H1 (cell line): Measurements from ENCODE around the gene NELFB. TPM values are rescaled to one million over a fixed set of nuclear protein-coding genes. Genes with fewer than 3 reads are reported as not detected.

Experiments used
- CTCF ChIA-PET: fragments of 300-600 bp; sonication (Branson Sonifier 250); formaldehyde crosslinking; loops from one replicate; lab custom pipeline; 2021; ENCODE audit not compliant: partially characterized antibody; lab: Charles Lee
- POLR2A ChIA-PET: fragments of 300-600 bp; sonication (Branson Sonifier 250); formaldehyde crosslinking; loops from one replicate; lab custom pipeline; 2021; ENCODE audit warnings: inconsistent platforms; ENCODE audit not compliant: partially characterized antibody; lab: Charles Lee
- DNase-seq, 2 experiments: peaks; one replicate each; pipeline versions ENCODE4 v3.0.0 to v3.0.0-alpha.2; 2010 to 2022; ENCODE audit warnings: low spot score in 2 of 2, low read depth in 1 of 2, mixed read lengths in 1 of 2
- FAIRE-seq: peaks from 2 replicates; lab custom pipeline; 2011; peaks lifted over from hg19 to GRCh38; lab: Jason Lieb, UNC
- H2AFZ ChIP-seq: 2 replicates; pipeline ENCODE4 v1.8.1; 2012; ENCODE audit warnings: low read length, inconsistent platforms
- H2AK5ac ChIP-seq: 2 replicates; pipeline ENCODE4 v1.6.1; 2013; ENCODE audit warnings: low read depth, low read length
- H2BK120ac ChIP-seq: replicated peaks from 2 replicates; pipeline ENCODE3; 2013; ENCODE audit warnings: low read depth, low read length, inconsistent platforms
- H2BK12ac ChIP-seq: 2 replicates; pipeline ENCODE4 v1.6.1; 2013; ENCODE audit warnings: low read depth, low read length
- H2BK15ac ChIP-seq: 2 replicates; pipeline ENCODE4 v1.6.1; 2013; ENCODE audit warnings: low read length
- H2BK20ac ChIP-seq: 2 replicates; pipeline ENCODE4 v1.6.1; 2013; ENCODE audit warnings: low read length
- H2BK5ac ChIP-seq: 2 replicates; pipeline ENCODE4 v1.6.1; 2013; ENCODE audit warnings: low read depth, low read length
- H3K14ac ChIP-seq: 2 replicates; pipeline ENCODE4 v1.6.1; 2013; ENCODE audit warnings: inconsistent platforms; ENCODE audit not compliant: insufficient read length
- H3K18ac ChIP-seq: 2 replicates; pipeline ENCODE4 v1.6.1; 2013; ENCODE audit warnings: low read length; ENCODE audit errors: extremely low read depth
- H3K23ac ChIP-seq: 2 replicates; pipeline ENCODE4 v1.6.1; 2013; ENCODE audit warnings: inconsistent platforms; ENCODE audit not compliant: insufficient read length
- H3K23me2 ChIP-seq: 2 replicates; pipeline ENCODE4 v1.6.1; 2013; ENCODE audit warnings: low read depth, low read length
- H3K27ac ChIP-seq: 2 replicates; pipeline ENCODE4 v1.6.1; 2011; ENCODE audit warnings: low read depth, low read length, inconsistent platforms
- H3K27me3 ChIP-seq, 4 experiments: replicated peaks in 1 of 4; 1 replicate in 1 of 4; 2 replicates in 3 of 4; pipeline versions ENCODE4 v1.6.1 to v1.8.1; 2011 to 2013; ENCODE audit warnings: low read length in 3 of 4, mild to moderate bottlenecking in 3 of 4, inconsistent platforms in 2 of 4, mixed read lengths in 2 of 4, moderate library complexity in 1 of 4; ENCODE audit not compliant: control insufficient read depth in 3 of 4, insufficient read depth in 3 of 4; ENCODE audit errors: extremely low read depth in 1 of 4
- H3K36me3 ChIP-seq, 4 experiments: 2 replicates each; pipeline versions ENCODE4 v1.6.1 to v1.8.1; 2011 to 2013; ENCODE audit warnings: mild to moderate bottlenecking in 4 of 4, low read length in 3 of 4, moderate library complexity in 2 of 4, control low read depth in 1 of 4, inconsistent platforms in 1 of 4; ENCODE audit not compliant: insufficient read depth in 4 of 4, control insufficient read depth in 2 of 4
- H3K4ac ChIP-seq: replicated peaks from 2 replicates; pipeline ENCODE3; 2013; ENCODE audit warnings: low read length, low read depth, mixed read lengths, inconsistent platforms; ENCODE audit not compliant: insufficient read length
- H3K4me1 ChIP-seq, 4 experiments: replicated peaks in 1 of 4; 1 replicate in 1 of 4; 2 replicates in 3 of 4; pipeline versions ENCODE4 v1.6.1 to v1.8.1; 2011 to 2013; ENCODE audit warnings: low read length in 3 of 4, inconsistent platforms in 2 of 4, mixed read lengths in 1 of 4; ENCODE audit not compliant: insufficient read depth in 4 of 4, control insufficient read depth in 3 of 4
- H3K4me2 ChIP-seq, 2 experiments: 2 replicates each; pipeline versions ENCODE4 v1.6.1 to v1.8.1; 2011 to 2013; ENCODE audit warnings: low read depth in 2 of 2, low read length in 2 of 2, control low read depth in 1 of 2, inconsistent platforms in 1 of 2, mild to moderate bottlenecking in 1 of 2; ENCODE audit not compliant: insufficient read depth in 1 of 2
- H3K4me3 ChIP-seq, 4 experiments: fragments of 200-600, 300-600 bp in 1 of 4; sonication (generic), shearing (Covaris generic), sonication (Bioruptor Twin) in 1 of 4; 2 replicates each; pipeline versions ENCODE4 v1.5.1 to v1.8.1; 2011 to 2016; ENCODE audit warnings: low read length in 4 of 4, low read depth in 3 of 4, control low read depth in 2 of 4, inconsistent platforms in 2 of 4, mild to moderate bottlenecking in 2 of 4, mixed read lengths in 1 of 4, moderate library complexity in 1 of 4; ENCODE audit not compliant: insufficient read depth in 2 of 4; ENCODE audit errors: extremely low read depth in 1 of 4
- H3K56ac ChIP-seq: replicated peaks from 2 replicates; pipeline ENCODE3; 2013; ENCODE audit warnings: low read depth, mild to moderate bottlenecking, mixed read lengths, low read length, inconsistent platforms; ENCODE audit not compliant: insufficient read length
- H3K79me1 ChIP-seq: 2 replicates; pipeline ENCODE4 v1.6.1; 2013; ENCODE audit warnings: low read depth, low read length, control low read depth
- H3K79me2 ChIP-seq, 2 experiments: 2 replicates each; pipeline versions ENCODE4 v1.6.1 to v1.8.1; 2012 to 2013; ENCODE audit warnings: low read length in 2 of 2, mild to moderate bottlenecking in 2 of 2, inconsistent platforms in 1 of 2; ENCODE audit not compliant: insufficient read depth in 2 of 2, control insufficient read depth in 1 of 2
- H3K9ac ChIP-seq, 4 experiments: replicated peaks in 1 of 4; 1 replicate in 1 of 4; 2 replicates in 3 of 4; pipeline versions ENCODE4 v1.6.1 to v1.8.1; 2011 to 2013; ENCODE audit warnings: low read depth in 3 of 4, low read length in 3 of 4, control low read depth in 2 of 4, mild to moderate bottlenecking in 2 of 4, moderate library complexity in 2 of 4, inconsistent platforms in 1 of 4; ENCODE audit errors: extremely low read depth in 1 of 4
- H3K9me3 ChIP-seq, 2 experiments: 2 replicates each; pipeline versions ENCODE4 v1.6.1 to v1.8.1; 2012 to 2013; ENCODE audit warnings: mild to moderate bottlenecking in 2 of 2, moderate library complexity in 2 of 2, control low read depth in 1 of 2, inconsistent platforms in 1 of 2, low read depth in 1 of 2, low read length in 1 of 2, mixed read lengths in 1 of 2; ENCODE audit not compliant: insufficient read depth in 2 of 2
- H4K20me1 ChIP-seq, 2 experiments: replicated peaks in 1 of 2; 2 replicates each; pipeline versions ENCODE3 to v1.8.1; 2011 to 2013; ENCODE audit warnings: inconsistent platforms in 2 of 2, low read length in 2 of 2, mild to moderate bottlenecking in 1 of 2; ENCODE audit not compliant: insufficient read depth in 2 of 2, control insufficient read depth in 1 of 2
- H4K5ac ChIP-seq: 2 replicates; pipeline ENCODE4 v1.6.1; 2013; ENCODE audit warnings: low read length, low read depth, mixed read lengths, inconsistent platforms; ENCODE audit not compliant: insufficient read length
- H4K8ac ChIP-seq: 2 replicates; pipeline ENCODE4 v1.8.0; 2013; ENCODE audit warnings: mild to moderate bottlenecking, moderate library complexity, low read length, inconsistent platforms; ENCODE audit not compliant: insufficient read depth; ENCODE audit errors: extremely low read depth
- H4K91ac ChIP-seq: replicated peaks from 2 replicates; pipeline ENCODE3; 2013; ENCODE audit warnings: low read length, mixed read lengths, inconsistent platforms; ENCODE audit not compliant: insufficient read length
- HDAC6 ChIP-seq: IDR thresholded peaks from one replicate; pipeline ENCODE4 v1.7.1; 2012; ENCODE audit warnings: low read depth, mild to moderate bottlenecking, inconsistent platforms, low read length, moderate library complexity
- KDM5A ChIP-seq: fragments of 200-600 bp; IDR thresholded peaks from 2 replicates; pipeline ENCODE4 v1.7.1; 2012; ENCODE audit warnings: mild to moderate bottlenecking, low read length, inconsistent platforms, mixed read lengths
- MAFK ChIP-seq: IDR thresholded peaks from 2 replicates; pipeline ENCODE4 v1.6.1; 2012; ENCODE audit warnings: low read depth, mild to moderate bottlenecking, improper control_type of control experiment, low read length
- WGBS, 2 experiments: shearing (Covaris generic) in 1 of 2; methylation state at CpG; one replicate each; pipeline versions ENCODE4 v1.1.6 to v1.1.7; 2013 to 2015; ENCODE audit warnings: low lambda C conversion rate in 2 of 2, mixed read lengths in 2 of 2, inconsistent platforms in 1 of 2, low coverage in 1 of 2, missing lambda C conversion rate in 1 of 2; ENCODE audit not compliant: insufficient replicate concordance in 2 of 2, insufficient coverage in 1 of 2, insufficient read length in 1 of 2; ENCODE audit errors: extremely low coverage in 1 of 2, missing lambda C conversion rate in 1 of 2; 5-methylcytosine and 5-hydroxymethylcytosine counted together
- polyA plus RNA-seq, 7 experiments: library from polyadenylated mRNA; depleted of rRNA in 3 of 7; stranded (reverse) in 5 of 7; unstranded in 2 of 7; fragments of >200 nt in 5 of 7; fragments of 200-250 nt in 2 of 7; gene quantifications; 1 replicate in 5 of 7; 2 replicates in 1 of 7; 4 replicates in 1 of 7; pipeline versions ENCODE4 v1.2.1 to v1.2.3, GENCODE V29; 2011 to 2013; ENCODE audit warnings: missing spikeins in 2 of 7, mixed read lengths in 2 of 7
- total RNA-seq: library from RNA; stranded (reverse); fragmentation: NEBNext Ultra II Directional; extraction: Animal tissue kit (Norgen Biotek cat#: 25700); gene quantifications from 2 replicates; pipeline ENCODE4 v1.2.1, GENCODE V29; 2021

The NELFB gene
- total and polyA plus RNA-seq, 2 of the 8 experiments (the other 6 are each of a cell fraction or from before 2014, with no cell fraction given) = 57.6 to 78.0 TPM

- Histone ChIP-seq H3K4ac (no peak overlapping the region), H3K79me1 (peaks cover 3% of the 10 kb centered on the region), H3K9me3 (no peaks in the 10 kb centered on the region), H3K23me2 (peaks cover 11% of the 10 kb centered on the region), H3K79me2 (peaks cover 0 to 3% of the 10 kb centered on the region in 2 experiments; a peak in 1 of 4 replicates), H3K18ac (no peak overlapping the region; the same call in 1 of the 2 replicates), H4K5ac (no peak overlapping the region), H2BK5ac (no peak overlapping the region), H4K20me1 (peaks cover 0 to 3% of the 10 kb centered on the region in 2 experiments), H4K91ac (no peak overlapping the region), H2BK20ac (no peak overlapping the region), H3K23ac (no peak overlapping the region), H3K4me2 (no peak overlapping the region), H3K36me3 (no peaks in the 10 kb centered on the region), H2BK120ac (no peak overlapping the region), H3K14ac (no peak overlapping the region), H4K8ac (no peak overlapping the region; the same call in 1 of the 2 replicates), H2AK5ac (no peak overlapping the region), H3K27me3 (peaks cover 0 to 16% (median 7%) of the 10 kb centered on the region in 4 experiments; a peak in 5 of 7 replicates), H2AFZ (no peak overlapping the region), H3K4me1 (peaks cover 0 to 44% (median 35%) of the 10 kb centered on the region in 4 experiments; a peak in 6 of 7 replicates), H3K4me3 (no peak overlapping the region), H3K27ac (no peak overlapping the region), H3K56ac (no peak overlapping the region), H2BK15ac (no peak overlapping the region), H3K9ac (no peak overlapping the region), H2BK12ac (peak overlapping the region; percentile 12; the same call in 1 of the 2 replicates)
- WGBS, 2 experiments = 75% methylated on average over 11 of the region's 16 CpGs; no CpG with 5 or more reads in 1 of the 2 experiments
- TF ChIP-seq KDM5A (no peak), MAFK (peak; percentile 7; the same call in 1 of the 2 replicates), HDAC6 (no peak)
- ChIA-PET POLR2A (interaction anchor here (1.3 to 10.0 kb wide), 3 partner anchors 11 to 62 kb away, joined by 4 to 129 read pairs (median 6); partner anchors contain the start of gene TOR4A), CTCF (interaction anchor here (1.2 to 4.7 kb wide), 9 partner anchors 8 to 110 kb away, joined by 3 to 55 read pairs (median 3); no protein-coding TSS in a partner anchor)
- DNase-seq (no peak), FAIRE-seq (no peak)
Measured at GRCh38 chr9:137304383-137305059, 49.4 kb downstream of the NELFB start.
